A549 (cell line): ENCODE results near the gene PIGV. TPM values are rescaled to one million over a fixed set of nuclear protein-coding genes. Genes with fewer than 3 reads are reported as not detected.

Source experiments
- ATAC-seq, 2 experiments: fragments of 200-7000 bp in 1 of 2; fragments of >200 bp in 1 of 2; cut with Nextera tagmentation in 1 of 2; cut with Tn5 transposase in 1 of 2; 3 replicates each; pipeline versions ENCODE4 v1.8.0 to v1.9.1; 2018 to 2020; ENCODE audit warnings: mild to moderate bottlenecking in 1 of 2, moderate library complexity in 1 of 2
- CTCF ChIA-PET: fragments of 300-600 bp; sonication (Branson Sonifier 250); formaldehyde crosslinking; extraction: SDS; loops from one replicate; lab custom pipeline; 2021; ENCODE audit warnings: antibody characterized with exemption, inconsistent platforms; lab: Yijun Ruan, JAX
- POLR2A ChIA-PET: fragments of 350-600 bp; formaldehyde crosslinking; extraction: SDS; loops from one replicate; lab custom pipeline; 2021; ENCODE audit warnings: antibody characterized with exemption, inconsistent platforms; lab: Yijun Ruan, JAX
- DNase-seq, 2 experiments: peaks; one replicate each; pipeline versions ENCODE4 v3.0.0 to v3.0.0-alpha.2; 2011 to 2016; ENCODE audit warnings: low read depth in 1 of 2, low spot score in 1 of 2
- FAIRE-seq: peaks from 2 replicates; lab custom pipeline; 2011; peaks lifted over from hg19 to GRCh38; lab: Jason Lieb, UNC
- H3K27ac ChIP-seq, 2 experiments: fragments of >200 bp; sonication (Bioruptor Twin); formaldehyde crosslinking; 3 replicates each; pipeline ENCODE4 v1.5.1; 2016 to 2017
- H3K4me1 ChIP-seq: fragments of >200 bp; sonication (Bioruptor Twin); formaldehyde crosslinking; 3 replicates; pipeline ENCODE4 v1.6.1; 2016
- H3K4me2 ChIP-seq: fragments of >200 bp; sonication (Bioruptor Twin); formaldehyde crosslinking; 3 replicates; pipeline ENCODE4 v1.6.1; 2016
- H3K4me3 ChIP-seq: fragments of >200 bp; sonication (Bioruptor Twin); formaldehyde crosslinking; 3 replicates; pipeline ENCODE4 v1.5.1; 2016
- H3K9me3 ChIP-seq: fragments of >200 bp; sonication (Bioruptor Twin); formaldehyde crosslinking; 3 replicates; pipeline ENCODE4 v1.6.1; 2016
- BHLHE40 ChIP-seq: IDR thresholded peaks from 2 replicates; pipeline ENCODE4 v1.6.1; 2012; ENCODE audit warnings: low read depth, low read length, inconsistent platforms
- CBX2 ChIP-seq: fragments of 200-600 bp; sonication (generic); IDR thresholded peaks from 2 replicates; pipeline ENCODE4 v1.6.1; 2016; ENCODE audit warnings: low read depth, mild to moderate bottlenecking, borderline replicate concordance
- CHD2 ChIP-seq: fragments of 150-350 bp; IDR thresholded peaks from 2 replicates; pipeline ENCODE4 v1.6.1; 2014; ENCODE audit warnings: low read length; ENCODE audit not compliant: partially characterized antibody
- EHF ChIP-seq: fragments of 250-450 bp; sonication (Bioruptor Pico); IDR thresholded peaks from 2 replicates; pipeline ENCODE4 v1.5.0; 2020; ENCODE audit warnings: mild to moderate bottlenecking
- EP300 ChIP-seq, 2 experiments: fragments of >200 bp; sonication (Bioruptor Twin); formaldehyde crosslinking; IDR thresholded peaks; 2 replicates in 1 of 2; 3 replicates in 1 of 2; pipeline ENCODE4 v1.6.1; 2016 to 2017
- ESRRA ChIP-seq: fragments of 150-350 bp; IDR thresholded peaks from 2 replicates; pipeline ENCODE4 v1.6.1; 2014; ENCODE audit warnings: mild to moderate bottlenecking, low read length, borderline replicate concordance
- FOSB ChIP-seq: fragments of 250-450 bp; sonication (Bioruptor Pico); IDR thresholded peaks from 2 replicates; pipeline ENCODE4 v1.5.0; 2020; ENCODE audit warnings: mild to moderate bottlenecking, moderate library complexity
- GATA3 ChIP-seq: IDR thresholded peaks from 2 replicates; pipeline ENCODE4 v1.6.1; 2012; ENCODE audit warnings: borderline replicate concordance
- HDAC2 ChIP-seq: fragments of 200-600 bp; sonication (generic); IDR thresholded peaks from 2 replicates; pipeline ENCODE4 v1.6.1; 2016
- HOXA7 ChIP-seq: fragments of 250-450 bp; sonication (Bioruptor Pico); IDR thresholded peaks from 2 replicates; pipeline ENCODE4 v1.5.0; 2020; ENCODE audit warnings: mild to moderate bottlenecking, moderate library complexity
- JUN ChIP-seq, 2 experiments: fragments of >200 bp; sonication (Bioruptor Twin); formaldehyde crosslinking; IDR thresholded peaks; 2 replicates in 1 of 2; 3 replicates in 1 of 2; pipeline ENCODE4 v1.6.1; 2016 to 2017
- KDM5A ChIP-seq: fragments of 200-600 bp; sonication (generic); IDR thresholded peaks from 2 replicates; pipeline ENCODE4 v1.6.1; 2016; ENCODE audit warnings: antibody characterized with exemption, mild to moderate bottlenecking
- MAFK ChIP-seq: fragments of 450-650 bp; IDR thresholded peaks from 2 replicates; pipeline ENCODE4 v1.6.1; 2014; ENCODE audit not compliant: partially characterized antibody
- NFE2L2 ChIP-seq: fragments of 150-350 bp; conservative IDR thresholded peaks from 2 replicates; pipeline ENCODE4 v1.6.1; 2014; ENCODE audit warnings: low read length
- PHF8 ChIP-seq: fragments of 200-600 bp; sonication (generic); IDR thresholded peaks from 2 replicates; pipeline ENCODE4 v1.6.1; 2016; ENCODE audit warnings: low read depth, mild to moderate bottlenecking, antibody characterized with exemption, moderate library complexity, borderline replicate concordance
- POLR2AphosphoS2 ChIP-seq: conservative IDR thresholded peaks from 2 replicates; pipeline ENCODE4 v1.6.1; 2012; ENCODE audit warnings: low read length, improper control_type of control experiment, inconsistent platforms
- SREBF2 ChIP-seq: fragments of 450-650 bp; IDR thresholded peaks from 2 replicates; pipeline ENCODE4 v1.6.1; 2014; ENCODE audit warnings: mild to moderate bottlenecking, moderate library complexity
- ZC3H11A ChIP-seq: fragments of 450-650 bp; IDR thresholded peaks from 2 replicates; pipeline ENCODE4 v1.6.1; 2014; ENCODE audit warnings: antibody characterized with exemption, mild to moderate bottlenecking
- ZFP36 ChIP-seq: fragments of 450-650 bp; IDR thresholded peaks from 2 replicates; pipeline ENCODE4 v1.6.1; 2014; ENCODE audit warnings: borderline replicate concordance; ENCODE audit not compliant: partially characterized antibody
- ZNF302 ChIP-seq: fragments of 250-450 bp; sonication (Bioruptor Pico); IDR thresholded peaks from 2 replicates; pipeline ENCODE4 v1.9.0; 2021; ENCODE audit warnings: inconsistent platforms, mild to moderate bottlenecking, moderate library complexity
- WGBS: methylation state at CpG from one replicate; pipeline ENCODE4 v1.1.6; 2017; ENCODE audit errors: missing lambda C conversion rate; 5-methylcytosine and 5-hydroxymethylcytosine counted together
- polyA plus RNA-seq, 4 experiments: library from polyadenylated mRNA; depleted of rRNA in 3 of 4; stranded (reverse); fragments of >200 nt; fragmentation: RNase III in 1 of 4; extraction: RNeasy Plus Mini Kit Qiagen cat#74134 plus additional on column Dnase treatment in 1 of 4; gene quantifications; 2 replicates in 3 of 4; 3 replicates in 1 of 4; pipeline ENCODE4 v1.2.3, GENCODE V29; 2011 to 2017
- TF ChIP-seq, protein P1 (sequence below): fragments of >200 bp; sonication (Bioruptor Twin); formaldehyde crosslinking; IDR thresholded peaks from 3 replicates; pipeline ENCODE4 v1.6.1; 2016
- TF ChIP-seq, protein P2 (sequence below): fragments of 450-650 bp; IDR thresholded peaks from 2 replicates; pipeline ENCODE4 v1.6.1; 2014; ENCODE audit warnings: antibody characterized with exemption
- TF ChIP-seq, protein P3 (sequence below): fragments of >200 bp; sonication (Bioruptor Twin); formaldehyde crosslinking; IDR thresholded peaks from 2 replicates; pipeline ENCODE4 v1.6.1; 2016
- TF ChIP-seq, protein P4 (sequence below): fragments of >200 bp; sonication (Bioruptor Twin); formaldehyde crosslinking; IDR thresholded peaks from 3 replicates; pipeline ENCODE4 v1.5.1; 2016
- TF ChIP-seq, protein P5 (sequence below): IDR thresholded peaks from 2 replicates; pipeline ENCODE4 v1.6.1; 2012
- TF ChIP-seq, protein P6 (sequence below): fragments of 150-350 bp; IDR thresholded peaks from 2 replicates; pipeline ENCODE4 v1.6.1; 2014; ENCODE audit warnings: low read depth, mild to moderate bottlenecking, low read length
- TF ChIP-seq, protein P7 (sequence below): fragments of 250-450 bp; sonication (Bioruptor Pico); IDR thresholded peaks from 2 replicates; pipeline ENCODE4 v1.5.0; 2021; ENCODE audit warnings: mild to moderate bottlenecking, moderate library complexity, borderline replicate concordance

Gene PIGV
- polyA plus RNA-seq, 2 of the 4 experiments (the other 2 are of a cell fraction), result 7.0 to 16.2 TPM

DNA sequence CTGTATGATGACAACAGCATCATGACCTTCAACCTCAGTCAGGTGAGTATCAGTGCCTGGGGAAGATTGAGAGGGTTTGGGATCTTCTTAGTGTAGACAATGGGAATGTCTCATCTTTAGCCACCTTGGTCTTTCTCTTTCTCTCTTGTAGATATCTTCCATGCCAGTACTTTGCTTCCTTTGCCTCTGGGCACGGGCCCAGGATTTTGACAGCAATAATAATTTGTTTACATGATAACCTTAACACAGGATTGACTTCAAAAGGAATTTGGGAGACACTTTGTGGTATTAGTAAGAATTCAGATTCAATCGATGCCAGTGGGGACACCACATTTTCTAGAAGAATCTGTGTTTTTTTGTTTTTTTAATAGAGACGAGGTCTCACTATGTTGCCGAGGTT lies 12.1 kb upstream of the PIGV start:
- no peak overlapping the region for H3K27ac ChIP-seq
- H3K4me3 ChIP-seq, result no peak overlapping the region
- no peak overlapping the region for H3K4me2 ChIP-seq
- no peaks in the 10 kb centered on the region for H3K9me3 ChIP-seq
- peaks cover 24% of the 10 kb centered on the region for H3K4me1 ChIP-seq
- no peak for ATAC-seq
- no peak for FAIRE-seq
- ChIA-PET CTCF (interaction anchor here (1.4 kb wide), 1 partner anchor 173 kb away, joined by 6 read pairs; no protein-coding TSS in a partner anchor), POLR2A (no interaction called here)
- TF ChIP-seq ZC3H11A (no peak), SREBF2 (no peak), BHLHE40 (no peak), ESRRA (no peak), MAFK (no peak), HOXA7 (CRISPR knock-in tag) (no peak), ZFP36 (no peak)
- TF ChIP-seq, protein P1, sequence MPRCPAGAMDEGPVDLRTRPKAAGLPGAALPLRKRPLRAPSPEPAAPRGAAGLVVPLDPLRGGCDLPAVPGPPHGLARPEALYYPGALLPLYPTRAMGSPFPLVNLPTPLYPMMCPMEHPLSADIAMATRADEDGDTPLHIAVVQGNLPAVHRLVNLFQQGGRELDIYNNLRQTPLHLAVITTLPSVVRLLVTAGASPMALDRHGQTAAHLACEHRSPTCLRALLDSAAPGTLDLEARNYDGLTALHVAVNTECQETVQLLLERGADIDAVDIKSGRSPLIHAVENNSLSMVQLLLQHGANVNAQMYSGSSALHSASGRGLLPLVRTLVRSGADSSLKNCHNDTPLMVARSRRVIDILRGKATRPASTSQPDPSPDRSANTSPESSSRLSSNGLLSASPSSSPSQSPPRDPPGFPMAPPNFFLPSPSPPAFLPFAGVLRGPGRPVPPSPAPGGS, result no peak
- TF ChIP-seq, protein P2, sequence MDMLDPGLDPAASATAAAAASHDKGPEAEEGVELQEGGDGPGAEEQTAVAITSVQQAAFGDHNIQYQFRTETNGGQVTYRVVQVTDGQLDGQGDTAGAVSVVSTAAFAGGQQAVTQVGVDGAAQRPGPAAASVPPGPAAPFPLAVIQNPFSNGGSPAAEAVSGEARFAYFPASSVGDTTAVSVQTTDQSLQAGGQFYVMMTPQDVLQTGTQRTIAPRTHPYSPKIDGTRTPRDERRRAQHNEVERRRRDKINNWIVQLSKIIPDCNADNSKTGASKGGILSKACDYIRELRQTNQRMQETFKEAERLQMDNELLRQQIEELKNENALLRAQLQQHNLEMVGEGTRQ, result no peak
- TF ChIP-seq, protein P3, sequence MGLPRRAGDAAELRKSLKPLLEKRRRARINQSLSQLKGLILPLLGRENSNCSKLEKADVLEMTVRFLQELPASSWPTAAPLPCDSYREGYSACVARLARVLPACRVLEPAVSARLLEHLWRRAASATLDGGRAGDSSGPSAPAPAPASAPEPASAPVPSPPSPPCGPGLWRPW, result no peak
- TF ChIP-seq, protein P4, sequence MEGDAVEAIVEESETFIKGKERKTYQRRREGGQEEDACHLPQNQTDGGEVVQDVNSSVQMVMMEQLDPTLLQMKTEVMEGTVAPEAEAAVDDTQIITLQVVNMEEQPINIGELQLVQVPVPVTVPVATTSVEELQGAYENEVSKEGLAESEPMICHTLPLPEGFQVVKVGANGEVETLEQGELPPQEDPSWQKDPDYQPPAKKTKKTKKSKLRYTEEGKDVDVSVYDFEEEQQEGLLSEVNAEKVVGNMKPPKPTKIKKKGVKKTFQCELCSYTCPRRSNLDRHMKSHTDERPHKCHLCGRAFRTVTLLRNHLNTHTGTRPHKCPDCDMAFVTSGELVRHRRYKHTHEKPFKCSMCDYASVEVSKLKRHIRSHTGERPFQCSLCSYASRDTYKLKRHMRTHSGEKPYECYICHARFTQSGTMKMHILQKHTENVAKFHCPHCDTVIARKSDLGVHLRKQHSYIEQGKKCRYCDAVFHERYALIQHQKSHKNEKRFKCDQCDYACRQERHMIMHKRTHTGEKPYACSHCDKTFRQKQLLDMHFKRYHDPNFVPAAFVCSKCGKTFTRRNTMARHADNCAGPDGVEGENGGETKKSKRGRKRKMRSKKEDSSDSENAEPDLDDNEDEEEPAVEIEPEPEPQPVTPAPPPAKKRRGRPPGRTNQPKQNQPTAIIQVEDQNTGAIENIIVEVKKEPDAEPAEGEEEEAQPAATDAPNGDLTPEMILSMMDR, result no peak
- TF ChIP-seq, all 56 proteins: peak for 0
- no peak for DNase-seq
- 85% methylated on average over 4 of the region's 4 CpGs for WGBS

DNA sequence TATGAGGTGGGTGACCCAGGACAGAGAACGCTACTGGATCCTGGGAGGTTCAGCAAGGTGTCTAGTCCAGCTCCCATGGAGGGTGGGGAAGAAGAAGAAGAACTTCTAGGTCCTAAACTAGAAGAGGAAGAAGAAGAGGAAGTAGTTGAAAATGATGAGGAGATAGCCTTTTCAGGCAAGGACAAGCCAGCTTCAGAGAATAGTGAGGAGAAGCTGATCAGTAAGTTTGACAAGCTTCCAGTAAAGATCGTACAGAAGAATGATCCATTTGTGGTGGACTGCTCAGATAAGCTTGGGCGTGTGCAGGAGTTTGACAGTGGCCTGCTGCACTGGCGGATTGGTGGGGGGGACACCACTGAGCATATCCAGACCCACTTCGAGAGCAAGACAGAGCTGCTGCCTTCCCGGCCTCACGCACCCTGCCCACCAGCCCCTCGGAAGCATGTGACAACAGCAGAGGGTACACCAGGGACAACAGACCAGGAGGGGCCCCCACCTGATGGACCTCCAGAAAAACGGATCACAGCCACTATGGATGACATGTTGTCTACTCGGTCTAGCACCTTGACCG lies 8.6 kb upstream of the PIGV start:
- POLR2A ChIA-PET, result no interaction called here
- FAIRE-seq, result no peak
- CTCF ChIA-PET, result interaction anchor here (0.5 to 2.1 kb wide), 6 partner anchors 10 to 185 kb away, joined by 3 to 9 read pairs (median 3); no protein-coding TSS in a partner anchor
- no peak overlapping the region for H3K4me3 ChIP-seq
- no peak overlapping the region for H3K27ac ChIP-seq
- no peak overlapping the region for H3K4me2 ChIP-seq
- no peaks in the 10 kb centered on the region for H3K9me3 ChIP-seq
- TF ChIP-seq HOXA7 (CRISPR knock-in tag) (no peak), EHF (CRISPR knock-in tag) (no peak), JUN (IDR thresholded peaks at IDR 0.05) (no peak), GATA3 (no peak), CHD2 (no peak), KDM5A (no peak), NFE2L2 (no peak)
- TF ChIP-seq, protein P5, sequence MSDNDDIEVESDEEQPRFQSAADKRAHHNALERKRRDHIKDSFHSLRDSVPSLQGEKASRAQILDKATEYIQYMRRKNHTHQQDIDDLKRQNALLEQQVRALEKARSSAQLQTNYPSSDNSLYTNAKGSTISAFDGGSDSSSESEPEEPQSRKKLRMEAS, result no peak
- ATAC-seq, result no peak
- WGBS, result 94% methylated on average over 11 of the region's 11 CpGs
- H3K4me1 ChIP-seq, result peaks cover 26% of the 10 kb centered on the region
- no peak for DNase-seq

DNA sequence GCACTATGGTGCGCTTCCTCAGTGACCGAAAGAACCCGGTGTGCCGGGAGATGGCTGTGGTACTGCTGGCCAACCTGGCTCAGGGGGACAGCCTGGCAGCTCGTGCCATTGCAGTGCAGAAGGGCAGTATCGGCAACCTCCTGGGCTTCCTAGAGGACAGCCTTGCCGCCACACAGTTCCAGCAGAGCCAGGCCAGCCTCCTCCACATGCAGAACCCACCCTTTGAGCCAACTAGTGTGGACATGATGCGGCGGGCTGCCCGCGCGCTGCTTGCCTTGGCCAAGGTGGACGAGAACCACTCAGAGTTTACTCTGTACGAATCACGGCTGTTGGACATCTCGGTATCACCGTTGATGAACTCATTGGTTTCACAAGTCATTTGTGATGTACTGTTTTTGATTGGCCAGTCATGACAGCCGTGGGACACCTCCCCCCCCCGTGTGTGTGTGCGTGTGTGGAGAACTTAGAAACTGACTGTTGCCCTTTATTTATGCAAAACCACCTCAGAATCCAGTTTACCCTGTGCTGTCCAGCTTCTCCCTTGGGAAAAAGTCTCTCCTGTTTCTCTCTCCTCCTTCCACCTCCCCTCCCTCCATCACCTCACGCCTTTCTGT lies 7.3 kb upstream of the PIGV start:
- no peak overlapping the region for H3K4me2 ChIP-seq
- no peak; a peak in 1 of 6 replicates for ATAC-seq
- ChIA-PET POLR2A (no interaction called here), CTCF (interaction anchor here (0.7 to 1.2 kb wide), 5 partner anchors 9 to 178 kb away, joined by 3 to 4 read pairs (median 4); no protein-coding TSS in a partner anchor)
- no peaks in the 10 kb centered on the region for H3K9me3 ChIP-seq
- FAIRE-seq, result no peak
- no peak for DNase-seq
- H3K27ac ChIP-seq, result no peak overlapping the region
- H3K4me1 ChIP-seq, result peaks cover 35% of the 10 kb centered on the region
- WGBS, result 75% methylated on average over 9 of the region's 21 CpGs
- H3K4me3 ChIP-seq, result no peak overlapping the region
- TF ChIP-seq, protein P6, sequence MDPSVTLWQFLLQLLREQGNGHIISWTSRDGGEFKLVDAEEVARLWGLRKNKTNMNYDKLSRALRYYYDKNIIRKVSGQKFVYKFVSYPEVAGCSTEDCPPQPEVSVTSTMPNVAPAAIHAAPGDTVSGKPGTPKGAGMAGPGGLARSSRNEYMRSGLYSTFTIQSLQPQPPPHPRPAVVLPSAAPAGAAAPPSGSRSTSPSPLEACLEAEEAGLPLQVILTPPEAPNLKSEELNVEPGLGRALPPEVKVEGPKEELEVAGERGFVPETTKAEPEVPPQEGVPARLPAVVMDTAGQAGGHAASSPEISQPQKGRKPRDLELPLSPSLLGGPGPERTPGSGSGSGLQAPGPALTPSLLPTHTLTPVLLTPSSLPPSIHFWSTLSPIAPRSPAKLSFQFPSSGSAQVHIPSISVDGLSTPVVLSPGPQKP, result no peak
- TF ChIP-seq PHF8 (no peak), EP300 (IDR thresholded peaks at IDR 0.05) (no peak), ESRRA (no peak), HDAC2 (no peak), POLR2AphosphoS2 (no peak), HOXA7 (CRISPR knock-in tag) (no peak), ZNF302 (CRISPR knock-in tag) (no peak), CBX2 (no peak), FOSB (CRISPR knock-in tag) (no peak)
- TF ChIP-seq, protein P7, sequence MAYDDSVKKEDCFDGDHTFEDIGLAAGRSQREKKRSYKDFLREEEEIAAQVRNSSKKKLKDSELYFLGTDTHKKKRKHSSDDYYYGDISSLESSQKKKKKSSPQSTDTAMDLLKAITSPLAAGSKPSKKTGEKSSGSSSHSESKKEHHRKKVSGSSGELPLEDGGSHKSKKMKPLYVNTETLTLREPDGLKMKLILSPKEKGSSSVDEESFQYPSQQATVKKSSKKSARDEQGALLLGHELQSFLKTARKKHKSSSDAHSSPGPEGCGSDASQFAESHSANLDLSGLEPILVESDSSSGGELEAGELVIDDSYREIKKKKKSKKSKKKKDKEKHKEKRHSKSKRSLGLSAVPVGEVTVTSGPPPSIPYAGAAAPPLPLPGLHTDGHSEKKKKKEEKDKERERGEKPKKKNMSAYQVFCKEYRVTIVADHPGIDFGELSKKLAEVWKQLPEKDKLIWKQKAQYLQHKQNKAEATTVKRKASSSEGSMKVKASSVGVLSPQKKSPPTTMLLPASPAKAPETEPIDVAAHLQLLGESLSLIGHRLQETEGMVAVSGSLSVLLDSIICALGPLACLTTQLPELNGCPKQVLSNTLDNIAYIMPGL (CRISPR knock-in tag), result no peak
